Testis (tissue), 2 donors: Measurements from ENCODE around the gene DTNB.

ENCODE experiments used
- POLR2A ChIP-seq: fragments of 450-650 bp; IDR thresholded peaks from one replicate; pipeline ENCODE4 v1.6.1; 2017; ENCODE audit warnings: antibody characterized with exemption, mild to moderate bottlenecking, moderate library complexity
- TF ChIP-seq, protein P1 (sequence below), 3 experiments: fragments of 450-650 bp in 2 of 3; fragments of 200-600 bp in 1 of 3; sonication (generic) in 1 of 3; IDR thresholded peaks; one replicate each; pipeline ENCODE4 v1.5.1; 2016 to 2019; ENCODE audit warnings: antibody characterized with exemption in 3 of 3, mild to moderate bottlenecking in 2 of 3, moderate library complexity in 1 of 3

DNA sequence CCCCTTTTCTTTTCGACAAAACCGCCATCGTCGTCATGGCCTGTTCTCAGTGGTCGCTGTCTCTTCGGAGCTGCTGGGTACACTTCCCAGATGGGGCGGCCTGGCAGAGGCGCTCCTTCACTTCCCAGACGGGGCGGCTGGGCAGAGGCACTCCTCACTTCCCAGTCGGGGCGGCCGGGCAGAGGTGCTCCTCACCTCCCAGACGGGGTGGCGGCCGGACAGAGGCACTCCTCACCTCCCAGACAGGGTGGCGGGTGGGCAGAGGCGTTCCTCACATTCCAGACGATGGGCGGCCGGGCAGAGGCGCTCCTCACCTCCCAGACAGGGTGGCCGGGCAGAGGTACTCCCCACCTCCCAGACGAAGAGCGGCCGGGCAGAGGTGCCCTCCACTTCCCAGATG is 138.9 kb downstream of the DTNB start:
- TF ChIP-seq POLR2A = no peak
- TF ChIP-seq, protein P1, sequence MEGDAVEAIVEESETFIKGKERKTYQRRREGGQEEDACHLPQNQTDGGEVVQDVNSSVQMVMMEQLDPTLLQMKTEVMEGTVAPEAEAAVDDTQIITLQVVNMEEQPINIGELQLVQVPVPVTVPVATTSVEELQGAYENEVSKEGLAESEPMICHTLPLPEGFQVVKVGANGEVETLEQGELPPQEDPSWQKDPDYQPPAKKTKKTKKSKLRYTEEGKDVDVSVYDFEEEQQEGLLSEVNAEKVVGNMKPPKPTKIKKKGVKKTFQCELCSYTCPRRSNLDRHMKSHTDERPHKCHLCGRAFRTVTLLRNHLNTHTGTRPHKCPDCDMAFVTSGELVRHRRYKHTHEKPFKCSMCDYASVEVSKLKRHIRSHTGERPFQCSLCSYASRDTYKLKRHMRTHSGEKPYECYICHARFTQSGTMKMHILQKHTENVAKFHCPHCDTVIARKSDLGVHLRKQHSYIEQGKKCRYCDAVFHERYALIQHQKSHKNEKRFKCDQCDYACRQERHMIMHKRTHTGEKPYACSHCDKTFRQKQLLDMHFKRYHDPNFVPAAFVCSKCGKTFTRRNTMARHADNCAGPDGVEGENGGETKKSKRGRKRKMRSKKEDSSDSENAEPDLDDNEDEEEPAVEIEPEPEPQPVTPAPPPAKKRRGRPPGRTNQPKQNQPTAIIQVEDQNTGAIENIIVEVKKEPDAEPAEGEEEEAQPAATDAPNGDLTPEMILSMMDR (IDR thresholded peaks at IDR 0.05) = no peak
